ENCODE data around the gene CHRM5. TPM values are rescaled to one million over a fixed set of nuclear protein-coding genes. Genes with fewer than 3 reads are reported as not detected.

CHRM5 gene
- total and polyA plus RNA-seq, 2 donors (not counting 1 experiment from before 2014, with no cell fraction given), result not detected

GRCh38 chr15:34046471-34047145 is 78.3 kb downstream of the CHRM5 start:
- no peak overlapping the region for H3K4me3 Mint-ChIP-seq
- Histone ChIP-seq H3K9me3 (ENCODE audit: control extremely low read depth in 1 of 3, control insufficient read depth in 2 of 3, insufficient read depth in 1 of 3, low read length in 2 of 3) (peaks cover 0 to 20% (median 14%) of the 10 kb centered on the region in 3 donors), H3K36me3 (replicated peaks in 1 of 2; ENCODE audit: control extremely low read depth in 1 of 2, control insufficient read depth in 1 of 2, extremely low read depth in 1 of 2, insufficient read depth in 2 of 2, low read length in 1 of 2) (no peaks in the 10 kb centered on the region), H3K27me3 (replicated peaks in 1 of 4; ENCODE audit: control extremely low read depth in 1 of 4, control insufficient read depth in 3 of 4, insufficient read depth in 4 of 4, low read length in 3 of 4) (no peaks in the 10 kb centered on the region), H2AFZ (ENCODE audit: insufficient read depth, low read depth, low read length, poor library complexity, severe bottlenecking) (no peak overlapping the region), H3K4me3 (ENCODE audit: control extremely low read depth in 1 of 5, extremely low read depth in 1 of 5, insufficient read depth in 1 of 5, low read depth in 2 of 5, low read length in 4 of 5) (no peak overlapping the region), H3K9ac (ENCODE audit: low read length) (no peak overlapping the region), H3K27ac (ENCODE audit: low read length in 2 of 2) (no peak overlapping the region), H3K4me2 (replicated peaks; ENCODE audit: low read depth, low read length, poor library complexity, severe bottlenecking) (no peak overlapping the region), H3K4me1 (ENCODE audit: control insufficient read depth in 2 of 2, insufficient read depth in 2 of 2, low read length in 2 of 2) (no peaks in the 10 kb centered on the region), H3K79me2 (ENCODE audit: control insufficient read depth, insufficient read depth, low read length) (no peaks in the 10 kb centered on the region), H4K20me1 (ENCODE audit: control insufficient read depth, insufficient read depth, low read length, poor library complexity, severe bottlenecking) (no peaks in the 10 kb centered on the region)
- H3K27ac Mint-ChIP-seq, result no peak overlapping the region
- POLR2A ChIA-PET, result no interaction called here
- CTCF ChIA-PET, result no interaction called here
- TF ChIP-seq EZH2 (IDR thresholded peaks at IDR 0.05; ENCODE audit: borderline replicate concordance, insufficient read depth, low read depth, low read length, poor library complexity, severe bottlenecking) (no peak), CTCF (IDR thresholded peaks at IDR 0.05) (no peak)
- DNase-seq, result no peak
- intact Hi-C loops (cut with micrococcal nuclease), result no loop called here
- WGBS (ENCODE audit: insufficient coverage), result 96% methylated on average over 9 of the region's 16 CpGs
- peaks cover 9% of the 10 kb centered on the region for H3K9me3 Mint-ChIP-seq (ENCODE audit: insufficient read depth)
- H3K4me1 Mint-ChIP-seq, result no peaks in the 10 kb centered on the region
- no peaks in the 10 kb centered on the region for H3K27me3 Mint-ChIP-seq
- no peak for ATAC-seq (ENCODE audit: low read depth)

GRCh38 chr15:34047893-34048775 is 79.8 kb downstream of the CHRM5 start:
- POLR2A ChIA-PET, result no interaction called here
- H3K27me3 Mint-ChIP-seq, result no peaks in the 10 kb centered on the region
- 85% methylated on average over 9 of the region's 10 CpGs for WGBS (ENCODE audit: insufficient coverage)
- H3K4me3 Mint-ChIP-seq, result no peak overlapping the region
- no peaks in the 10 kb centered on the region for H3K4me1 Mint-ChIP-seq
- peaks cover 9% of the 10 kb centered on the region for H3K9me3 Mint-ChIP-seq (ENCODE audit: insufficient read depth)
- intact Hi-C loops (cut with micrococcal nuclease), result no loop called here
- Histone ChIP-seq H3K4me3 (ENCODE audit: control extremely low read depth in 1 of 5, extremely low read depth in 1 of 5, insufficient read depth in 1 of 5, low read depth in 2 of 5, low read length in 4 of 5) (no peak overlapping the region), H3K79me2 (ENCODE audit: control insufficient read depth, insufficient read depth, low read length) (no peaks in the 10 kb centered on the region), H3K4me1 (ENCODE audit: control insufficient read depth in 2 of 2, insufficient read depth in 2 of 2, low read length in 2 of 2) (no peaks in the 10 kb centered on the region), H3K9ac (ENCODE audit: low read length) (no peak overlapping the region), H3K4me2 (replicated peaks; ENCODE audit: low read depth, low read length, poor library complexity, severe bottlenecking) (no peak overlapping the region), H3K27me3 (replicated peaks in 1 of 4; ENCODE audit: control extremely low read depth in 1 of 4, control insufficient read depth in 3 of 4, insufficient read depth in 4 of 4, low read length in 3 of 4) (no peaks in the 10 kb centered on the region), H3K36me3 (replicated peaks in 1 of 2; ENCODE audit: control extremely low read depth in 1 of 2, control insufficient read depth in 1 of 2, extremely low read depth in 1 of 2, insufficient read depth in 2 of 2, low read length in 1 of 2) (no peaks in the 10 kb centered on the region), H3K27ac (ENCODE audit: low read length in 2 of 2) (no peak overlapping the region), H4K20me1 (ENCODE audit: control insufficient read depth, insufficient read depth, low read length, poor library complexity, severe bottlenecking) (no peaks in the 10 kb centered on the region), H3K9me3 (ENCODE audit: control extremely low read depth in 1 of 3, control insufficient read depth in 2 of 3, insufficient read depth in 1 of 3, low read length in 2 of 3) (peaks cover 0 to 20% (median 14%) of the 10 kb centered on the region in 3 donors), H2AFZ (ENCODE audit: insufficient read depth, low read depth, low read length, poor library complexity, severe bottlenecking) (no peak overlapping the region)
- CTCF ChIA-PET, result no interaction called here
- DNase-seq, result no peak
- no peak for TF ChIP-seq CTCF (IDR thresholded peaks at IDR 0.05)
- TF ChIP-seq EZH2 (IDR thresholded peaks at IDR 0.05; ENCODE audit: borderline replicate concordance, insufficient read depth, low read depth, low read length, poor library complexity, severe bottlenecking), result no peak
- no peak for ATAC-seq (ENCODE audit: low read depth)
- no peak overlapping the region for H3K27ac Mint-ChIP-seq

All from B cell (primary cell).